ENCODE measurements around the gene PBRM1.
"Not testable (repeated sequence)": the region's sequence is repeated elsewhere in the genome, so short reads cannot be mapped to it uniquely, and the experiment has no call there.

DNA sequence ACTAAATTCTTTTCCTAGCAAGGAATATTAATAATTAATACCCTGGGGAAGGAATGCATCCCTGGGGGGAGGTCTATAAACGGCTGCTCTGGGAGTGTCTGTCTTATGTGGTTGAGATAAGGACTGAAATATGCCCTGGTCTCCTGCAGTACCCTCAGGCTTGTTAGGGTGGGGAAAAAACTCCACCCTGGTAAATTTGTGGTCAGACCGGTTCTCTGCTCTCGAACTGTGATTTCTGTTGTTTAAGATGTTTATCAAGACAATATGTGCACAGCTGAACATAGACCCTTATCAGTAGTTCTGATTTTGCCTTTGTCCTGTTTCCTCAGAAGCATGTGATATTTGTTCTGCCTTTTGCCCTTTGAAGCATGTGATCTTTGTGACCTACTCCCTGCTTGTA lies 43.0 kb upstream of the PBRM1 start:
- not testable (repeated sequence) for TF ChIP-seq POLR2A, POLR2AphosphoS5, EP300 (IDR thresholded peaks at IDR 0.05)
- TF ChIP-seq, protein P1, sequence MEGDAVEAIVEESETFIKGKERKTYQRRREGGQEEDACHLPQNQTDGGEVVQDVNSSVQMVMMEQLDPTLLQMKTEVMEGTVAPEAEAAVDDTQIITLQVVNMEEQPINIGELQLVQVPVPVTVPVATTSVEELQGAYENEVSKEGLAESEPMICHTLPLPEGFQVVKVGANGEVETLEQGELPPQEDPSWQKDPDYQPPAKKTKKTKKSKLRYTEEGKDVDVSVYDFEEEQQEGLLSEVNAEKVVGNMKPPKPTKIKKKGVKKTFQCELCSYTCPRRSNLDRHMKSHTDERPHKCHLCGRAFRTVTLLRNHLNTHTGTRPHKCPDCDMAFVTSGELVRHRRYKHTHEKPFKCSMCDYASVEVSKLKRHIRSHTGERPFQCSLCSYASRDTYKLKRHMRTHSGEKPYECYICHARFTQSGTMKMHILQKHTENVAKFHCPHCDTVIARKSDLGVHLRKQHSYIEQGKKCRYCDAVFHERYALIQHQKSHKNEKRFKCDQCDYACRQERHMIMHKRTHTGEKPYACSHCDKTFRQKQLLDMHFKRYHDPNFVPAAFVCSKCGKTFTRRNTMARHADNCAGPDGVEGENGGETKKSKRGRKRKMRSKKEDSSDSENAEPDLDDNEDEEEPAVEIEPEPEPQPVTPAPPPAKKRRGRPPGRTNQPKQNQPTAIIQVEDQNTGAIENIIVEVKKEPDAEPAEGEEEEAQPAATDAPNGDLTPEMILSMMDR (IDR thresholded peaks at IDR 0.05) = not testable (repeated sequence)

Measured in suprapubic skin (tissue), 4 donors.